Natural killer cell (primary cell): ENCODE data around the gene NFIB. TPM values are rescaled to one million over a fixed set of nuclear protein-coding genes. Genes with fewer than 3 reads are reported as not detected.

Source experiments
- ATAC-seq, 3 donors: fragments of 150-1000 bp in 2 of 3; fragments of 200-7000 bp in 1 of 3; cut with Tn5 transposase; 1 replicate in 1 of 3; 2 replicates in 2 of 3; pipeline ENCODE4 v1.10.0; 2021; ENCODE audit warnings: mild to moderate bottlenecking in 2 of 3, moderate library complexity in 2 of 3
- DNase-seq, 2 donors: peaks; one replicate each; pipeline versions ENCODE4 v3.0.0 to v3.0.0-alpha.2; 2013 to 2021; ENCODE audit warnings: mixed read lengths in 1 of 2
- H3K27ac ChIP-seq: one replicate; pipeline ENCODE4 v1.5.1; 2013; ENCODE audit warnings: mild to moderate bottlenecking, low read length
- H3K27me3 ChIP-seq: one replicate; pipeline ENCODE4 v1.6.1; 2013; ENCODE audit warnings: low read length; ENCODE audit not compliant: control insufficient read depth, insufficient read depth
- H3K36me3 ChIP-seq: one replicate; pipeline ENCODE4 v1.6.1; 2013; ENCODE audit warnings: low read length; ENCODE audit not compliant: control insufficient read depth, insufficient read depth
- H3K4me1 ChIP-seq: one replicate; pipeline ENCODE4 v1.6.1; 2013; ENCODE audit warnings: low read length; ENCODE audit not compliant: control insufficient read depth, insufficient read depth
- H3K4me3 ChIP-seq: one replicate; pipeline ENCODE4 v1.5.1; 2013; ENCODE audit warnings: low read length
- H3K9me3 ChIP-seq: one replicate; pipeline ENCODE4 v1.6.1; 2013; ENCODE audit warnings: low read length; ENCODE audit not compliant: control insufficient read depth, insufficient read depth
- H3K27ac Mint-ChIP-seq, 2 donors: one replicate each; pipeline ENCODE4 v1.8.0; 2022; ENCODE audit warnings: mild to moderate bottlenecking in 2 of 2, mixed read lengths in 2 of 2, moderate library complexity in 1 of 2
- H3K27me3 Mint-ChIP-seq, 2 donors: one replicate each; pipeline ENCODE4 v1.8.0; 2022; ENCODE audit warnings: low read depth in 2 of 2, mixed read lengths in 2 of 2
- H3K36me3 Mint-ChIP-seq: one replicate; pipeline ENCODE4 v1.8.0; 2022; ENCODE audit warnings: mixed read lengths
- H3K4me1 Mint-ChIP-seq, 2 donors: one replicate each; pipeline ENCODE4 v1.8.0; 2022; ENCODE audit warnings: mixed read lengths in 2 of 2
- H3K4me3 Mint-ChIP-seq: one replicate; pipeline ENCODE4 v1.8.0; 2022; ENCODE audit warnings: mild to moderate bottlenecking, moderate library complexity, mixed read lengths
- H3K9me3 Mint-ChIP-seq, 2 donors: one replicate each; pipeline ENCODE4 v1.8.0; 2022; ENCODE audit warnings: mixed read lengths in 2 of 2
- WGBS: methylation state at CpG from one replicate; pipeline ENCODE4 v1.1.7; 2013; ENCODE audit warnings: missing lambda C conversion rate; ENCODE audit not compliant: insufficient coverage; 5-methylcytosine and 5-hydroxymethylcytosine counted together
- intact Hi-C: fragments of 100-400 bp; cut with micrococcal nuclease; formaldehyde crosslinking; loops from one replicate; pipeline ENCODE4 v1.14.2; 2022
- total RNA-seq, 4 donors: library from RNA; stranded (reverse); fragments of 120-200 nt in 1 of 4; gene quantifications; one replicate each; pipeline versions ENCODE4 v1.2.3 to v1.2.4, GENCODE V29; 2013 to 2022
- TF ChIP-seq, protein P1 (sequence below): fragments of 200-600 bp; IDR thresholded peaks from one replicate; pipeline ENCODE4 v1.8.0; 2022; ENCODE audit warnings: antibody characterized with exemption

Gene NFIB
- total RNA-seq, 3 donors from 2014 or later (not counting 1 experiment from before 2014, with no cell fraction given): 0.20 to 0.21 TPM; not detected in 1

DNA sequence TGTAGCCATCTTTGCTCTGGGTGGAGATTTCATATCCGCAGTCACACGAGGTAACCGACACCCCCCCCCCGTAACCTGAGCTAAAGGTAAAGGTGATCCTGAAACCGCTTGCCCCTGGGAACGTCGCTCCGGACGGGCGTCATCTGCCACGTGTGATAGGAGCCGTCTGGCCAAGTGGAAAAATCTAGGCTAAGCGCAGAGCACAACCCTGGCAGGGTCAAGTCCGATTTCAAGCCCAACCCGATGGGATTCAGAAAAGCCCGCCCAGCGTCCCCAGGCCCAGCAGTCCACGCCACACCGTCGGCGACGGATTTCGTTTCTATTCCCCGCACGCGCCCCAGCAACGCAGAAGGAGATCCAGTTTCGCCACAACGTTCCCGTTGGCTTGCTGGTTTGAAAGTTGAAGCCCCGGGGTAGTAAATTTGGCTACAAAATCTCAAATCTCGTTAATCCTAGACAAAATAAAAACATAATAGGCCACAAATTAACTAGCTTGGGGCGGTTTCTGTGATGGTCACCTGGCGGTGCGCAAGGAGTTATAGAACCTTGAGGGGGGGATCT, 32.4 kb upstream of the NFIB start:
- DNase-seq (no peak), ATAC-seq (no peak)
- intact Hi-C loops: no loop called here
- H3K4me3 ChIP-seq: no peak overlapping the region
- H3K9me3 ChIP-seq: no peaks in the 10 kb centered on the region
- peaks cover 29 to 38% of the 10 kb centered on the region in 2 donors for H3K27me3 Mint-ChIP-seq
- H3K36me3 Mint-ChIP-seq: no peaks in the 10 kb centered on the region
- H3K4me1 ChIP-seq: no peaks in the 10 kb centered on the region
- H3K9me3 Mint-ChIP-seq: no peaks in the 10 kb centered on the region
- H3K4me1 Mint-ChIP-seq: peaks cover 0 to 9% of the 10 kb centered on the region in 2 donors
- peaks cover 18% of the 10 kb centered on the region for H3K27me3 ChIP-seq
- no peak overlapping the region for H3K27ac Mint-ChIP-seq
- no peak overlapping the region for H3K27ac ChIP-seq
- H3K4me3 Mint-ChIP-seq: no peak overlapping the region
- TF ChIP-seq, protein P1, sequence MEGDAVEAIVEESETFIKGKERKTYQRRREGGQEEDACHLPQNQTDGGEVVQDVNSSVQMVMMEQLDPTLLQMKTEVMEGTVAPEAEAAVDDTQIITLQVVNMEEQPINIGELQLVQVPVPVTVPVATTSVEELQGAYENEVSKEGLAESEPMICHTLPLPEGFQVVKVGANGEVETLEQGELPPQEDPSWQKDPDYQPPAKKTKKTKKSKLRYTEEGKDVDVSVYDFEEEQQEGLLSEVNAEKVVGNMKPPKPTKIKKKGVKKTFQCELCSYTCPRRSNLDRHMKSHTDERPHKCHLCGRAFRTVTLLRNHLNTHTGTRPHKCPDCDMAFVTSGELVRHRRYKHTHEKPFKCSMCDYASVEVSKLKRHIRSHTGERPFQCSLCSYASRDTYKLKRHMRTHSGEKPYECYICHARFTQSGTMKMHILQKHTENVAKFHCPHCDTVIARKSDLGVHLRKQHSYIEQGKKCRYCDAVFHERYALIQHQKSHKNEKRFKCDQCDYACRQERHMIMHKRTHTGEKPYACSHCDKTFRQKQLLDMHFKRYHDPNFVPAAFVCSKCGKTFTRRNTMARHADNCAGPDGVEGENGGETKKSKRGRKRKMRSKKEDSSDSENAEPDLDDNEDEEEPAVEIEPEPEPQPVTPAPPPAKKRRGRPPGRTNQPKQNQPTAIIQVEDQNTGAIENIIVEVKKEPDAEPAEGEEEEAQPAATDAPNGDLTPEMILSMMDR: no peak
- H3K36me3 ChIP-seq: no peaks in the 10 kb centered on the region
- 7% methylated on average over 31 of the region's 35 CpGs for WGBS

DNA sequence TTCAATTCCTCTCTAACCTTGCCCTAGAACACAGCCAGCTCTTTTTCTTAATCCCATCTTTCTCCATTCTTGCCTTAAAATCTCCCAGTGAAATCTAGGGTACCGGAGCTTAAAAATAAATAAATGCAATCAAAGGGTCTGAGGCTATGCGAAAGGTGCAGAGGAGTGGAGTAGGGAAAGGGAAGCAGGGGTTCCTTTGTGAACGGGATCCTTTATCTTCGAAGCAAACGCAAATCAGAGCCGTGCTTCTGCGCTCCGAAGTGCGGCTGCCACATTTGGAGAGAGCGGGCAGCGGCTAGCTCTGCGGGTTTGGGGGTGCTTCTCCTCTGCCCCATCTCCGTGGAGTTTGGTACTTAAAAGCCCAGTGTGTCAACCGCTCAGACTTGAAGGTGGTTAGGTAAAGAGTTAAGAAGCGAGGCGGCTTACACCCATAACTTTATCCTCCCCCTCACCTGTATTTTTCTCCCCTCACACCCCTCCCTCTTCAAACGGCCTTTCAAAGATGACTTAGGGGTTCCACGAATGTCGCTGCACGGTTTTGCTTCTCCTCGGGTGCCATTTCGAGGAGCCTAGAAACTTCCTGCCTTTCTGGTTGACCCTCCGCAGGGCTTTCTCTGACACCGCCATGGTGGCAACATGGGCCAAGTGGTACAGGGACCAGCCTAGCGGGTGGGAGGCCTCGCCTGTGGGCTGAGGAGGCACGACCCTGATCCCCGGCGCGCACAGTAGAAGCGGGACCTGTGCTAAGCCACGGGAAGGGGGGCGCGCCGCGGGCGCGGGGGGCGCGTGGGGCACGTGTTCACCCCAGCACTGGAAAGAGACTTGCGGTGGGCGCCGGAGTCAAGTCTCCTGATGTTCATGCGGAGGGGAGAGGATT, 31.7 kb upstream of the NFIB start:
- intact Hi-C loops: no loop called here
- H3K27me3 ChIP-seq: peaks cover 21% of the 10 kb centered on the region
- DNase-seq: no peak
- no peaks in the 10 kb centered on the region for H3K9me3 ChIP-seq
- 9% methylated on average over 44 of the region's 45 CpGs for WGBS
- Mint-ChIP-seq H3K27ac (no peak overlapping the region), H3K36me3 (no peaks in the 10 kb centered on the region), H3K9me3 (no peaks in the 10 kb centered on the region), H3K4me1 (peaks cover 0 to 9% of the 10 kb centered on the region in 2 donors), H3K4me3 (no peak overlapping the region), H3K27me3 (peaks cover 26 to 35% of the 10 kb centered on the region in 2 donors)
- TF ChIP-seq, protein P1: no peak
- H3K36me3 ChIP-seq: no peaks in the 10 kb centered on the region
- no peaks in the 10 kb centered on the region for H3K4me1 ChIP-seq
- no peak for ATAC-seq
- H3K27ac ChIP-seq: no peak overlapping the region
- H3K4me3 ChIP-seq: no peak overlapping the region

DNA sequence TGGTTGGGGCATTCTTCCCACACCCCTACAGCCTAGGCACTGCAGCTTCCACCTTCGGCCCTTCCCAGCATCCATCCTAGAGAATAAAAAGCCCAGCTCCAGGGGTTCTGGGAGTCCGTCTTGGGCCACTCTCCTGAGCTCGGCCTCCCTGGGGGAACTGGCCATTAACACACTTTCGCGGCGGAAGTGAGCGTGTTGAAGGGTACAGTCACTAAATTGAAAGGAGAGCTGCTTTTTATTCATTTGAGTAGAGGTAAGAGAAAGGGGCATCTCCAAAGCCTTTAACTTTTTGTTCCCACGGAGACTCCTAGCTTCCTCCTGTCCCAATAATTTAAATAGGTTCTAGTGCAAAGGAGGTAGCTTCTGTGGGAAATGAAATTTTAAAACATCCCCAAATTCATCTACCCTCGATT, 31.0 kb upstream of the NFIB start:
- H3K9me3 ChIP-seq: no peaks in the 10 kb centered on the region
- no peaks in the 10 kb centered on the region for H3K4me1 ChIP-seq
- DNase-seq (no peak), ATAC-seq (no peak)
- Mint-ChIP-seq H3K27me3 (peaks cover 20 to 30% of the 10 kb centered on the region in 2 donors), H3K9me3 (no peaks in the 10 kb centered on the region), H3K4me3 (no peak overlapping the region), H3K27ac (no peak overlapping the region), H3K4me1 (peaks cover 0 to 9% of the 10 kb centered on the region in 2 donors), H3K36me3 (no peaks in the 10 kb centered on the region)
- H3K4me3 ChIP-seq: no peak overlapping the region
- intact Hi-C loops: no loop called here
- H3K36me3 ChIP-seq: no peaks in the 10 kb centered on the region
- TF ChIP-seq, protein P1: no peak
- H3K27ac ChIP-seq: no peak overlapping the region
- peaks cover 21% of the 10 kb centered on the region for H3K27me3 ChIP-seq
- 30% methylated on average over 8 of the region's 9 CpGs for whole genome bisulfite sequencing
